ENCODE results near the gene OTOA.
"Not testable (repeated sequence)": the region's sequence is repeated elsewhere in the genome, so short reads cannot be mapped to it uniquely, and the experiment has no call there.

Gene OTOA

DNA sequence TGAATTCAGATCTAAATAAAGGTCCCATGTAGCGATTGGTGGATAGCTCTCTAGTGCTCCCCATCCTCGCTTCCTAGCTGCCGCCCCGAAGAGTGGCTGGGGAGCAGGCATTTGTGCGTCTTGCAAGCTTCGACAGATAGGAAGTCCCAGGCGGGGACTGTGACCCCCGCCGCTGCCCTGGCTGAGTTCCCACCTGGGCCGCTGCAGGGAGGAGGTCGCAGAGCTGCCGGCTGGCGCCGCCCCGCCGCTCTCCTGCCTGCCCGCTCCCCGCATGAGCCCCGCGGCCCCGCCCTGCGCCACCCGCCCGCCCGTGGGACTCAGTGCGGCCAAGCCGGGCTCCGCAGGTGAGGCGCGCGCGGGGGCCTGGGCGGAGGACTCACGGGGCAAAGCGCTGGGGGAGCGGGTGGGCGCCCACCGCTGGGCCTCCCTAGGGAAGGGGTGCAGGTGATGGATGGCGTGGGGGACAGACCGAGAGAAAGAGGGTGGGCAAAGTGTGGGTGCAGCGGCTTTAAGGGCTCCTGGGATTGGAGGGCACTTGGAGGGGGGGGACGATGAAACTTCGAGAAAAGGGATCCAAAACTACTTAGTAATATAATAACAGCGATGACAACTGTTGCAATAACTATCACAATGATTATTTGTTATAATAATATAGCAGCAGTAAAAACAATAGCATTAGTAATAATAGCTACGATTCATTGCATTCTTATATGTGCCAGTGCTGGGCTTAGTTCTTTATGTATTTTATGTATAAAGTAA, at the start of gene OTOA:
OTOA (plus strand) TSS at position 80 of the 759 bp plus-strand sequence. CDS start 14,547 bp downstream, outside the sequence.
- DNase-seq = peak; percentile 50

- peak; percentile 44 for DNase-seq
Measured at GRCh38 chr16:21614896-21615295, 48.9 kb upstream of the OTOA start.

- peak; percentile 59 for DNase-seq
Measured at GRCh38 chr16:21617607-21618006, 46.2 kb upstream of the OTOA start.

- no peak for DNase-seq
Measured at GRCh38 chr16:21618281-21618680, 45.5 kb upstream of the OTOA start.

DNA sequence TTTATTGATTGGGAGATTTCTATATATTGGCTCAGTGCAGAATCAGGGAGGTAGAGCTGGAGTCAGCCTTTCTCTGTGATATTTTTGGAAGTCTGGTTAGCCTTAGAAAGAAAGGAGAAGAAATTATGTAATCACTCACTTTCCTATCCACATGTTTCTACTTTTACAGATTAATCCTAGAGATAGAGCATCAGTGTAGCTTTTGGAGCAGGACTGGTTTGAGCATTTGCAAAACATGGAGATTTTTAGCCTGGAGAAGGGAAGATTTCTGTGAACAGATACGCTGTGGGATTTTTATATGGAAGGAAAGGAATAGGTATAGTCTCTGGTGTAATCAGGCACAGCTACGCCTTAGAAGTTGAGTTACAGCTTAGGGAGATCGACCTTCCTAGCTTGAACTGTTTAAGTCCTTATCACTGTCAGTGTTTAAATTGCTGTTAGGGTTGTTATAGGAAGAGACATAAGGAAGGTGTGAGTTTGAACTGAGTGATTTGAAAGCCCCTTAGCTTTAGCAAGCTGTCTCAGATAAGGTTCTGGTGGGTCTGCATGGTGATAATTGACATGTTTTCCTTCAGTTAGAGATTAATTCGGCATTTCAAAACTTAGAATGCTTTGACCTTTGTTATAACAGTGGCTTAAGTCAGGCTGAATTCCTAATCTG, 43.9 kb upstream of the OTOA start:
- no peak for DNase-seq

DNA sequence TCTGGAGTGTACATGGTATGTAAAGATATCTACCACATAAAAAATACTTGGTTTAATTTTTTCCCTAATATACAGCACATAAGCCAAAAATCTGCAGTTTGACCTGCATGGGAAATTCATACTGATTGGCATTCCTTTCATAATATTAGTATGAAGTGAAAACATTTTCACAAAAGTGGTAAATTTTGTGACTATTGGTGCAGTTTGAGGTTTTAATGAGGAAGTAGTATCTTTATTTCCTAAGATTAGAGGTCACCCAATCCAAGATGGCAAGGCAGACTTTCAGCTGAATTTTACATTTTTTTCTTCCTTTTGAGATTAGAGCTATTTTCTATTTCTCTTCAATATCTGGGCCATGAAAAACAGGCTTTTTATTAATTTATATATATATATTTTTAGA, 43.2 kb upstream of the OTOA start:
- DNase-seq = no peak

DNA sequence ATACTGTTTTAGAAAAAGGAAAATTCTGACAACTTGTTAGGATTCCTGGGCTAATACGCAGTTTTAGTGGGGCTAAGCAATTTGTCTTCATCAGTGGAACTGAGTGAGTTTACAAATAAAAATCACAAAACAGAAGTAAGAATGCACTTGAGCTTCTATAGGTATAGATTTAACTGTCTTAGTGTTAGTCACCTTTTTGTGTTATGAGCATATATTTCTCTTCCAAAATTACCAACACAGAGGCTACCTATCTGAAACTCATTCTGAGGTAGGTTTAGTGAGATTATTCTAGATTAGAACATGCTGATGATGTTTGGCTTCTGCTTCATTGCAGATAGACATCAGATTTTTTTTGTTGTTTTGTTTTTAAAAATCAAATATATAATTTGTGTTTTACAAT, 41.2 kb upstream of the OTOA start:
- DNase-seq = no peak

DNA sequence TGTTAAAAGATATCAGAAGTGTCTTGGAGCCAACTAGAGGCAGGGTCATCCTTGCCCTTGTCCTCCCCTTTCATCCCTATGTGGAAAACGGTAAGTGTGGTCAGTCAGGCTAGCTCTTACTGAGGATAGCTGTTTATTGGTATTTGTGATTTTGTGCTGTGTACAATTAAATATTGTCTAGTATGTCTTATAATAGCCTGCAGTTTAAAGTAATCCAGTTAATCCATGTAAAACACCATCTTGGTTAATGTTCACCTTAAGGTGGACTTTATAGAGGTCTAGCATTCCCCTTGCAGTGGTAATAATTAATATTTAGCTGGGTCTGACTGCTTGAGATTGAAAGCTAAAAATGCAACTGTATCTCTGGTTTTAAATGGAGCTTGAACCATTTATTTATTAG, 38.7 kb upstream of the OTOA start:
- no peak for DNase-seq

DNA sequence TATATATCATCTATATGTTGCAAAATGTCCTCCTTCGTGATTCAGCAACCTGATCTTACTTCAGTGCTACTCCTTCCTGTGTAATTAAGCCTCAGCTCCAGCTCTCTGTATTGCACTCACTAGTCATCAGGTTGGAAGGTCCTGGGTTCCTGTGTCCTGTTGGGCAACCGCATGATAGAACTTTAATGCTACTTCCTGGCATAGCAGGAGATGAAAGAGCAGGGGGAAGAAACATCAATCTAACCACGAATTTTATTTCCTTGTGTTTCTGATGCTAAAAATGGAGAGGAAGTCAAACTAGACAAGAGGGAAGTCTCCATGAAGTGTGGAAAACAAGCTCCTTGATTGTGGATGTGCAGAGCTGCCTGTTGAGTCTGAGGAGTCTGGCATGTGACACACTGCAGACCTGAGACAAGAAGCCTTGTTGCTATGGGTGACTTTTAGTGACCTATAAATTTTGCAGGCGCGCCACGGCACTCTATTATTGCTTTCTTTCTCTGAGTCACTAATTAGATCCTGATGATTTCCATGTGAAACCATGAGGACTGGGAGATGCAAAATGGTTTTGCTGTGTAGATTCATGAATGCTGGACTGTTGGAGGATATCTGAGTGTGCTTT, 37.0 kb upstream of the OTOA start:
- DNase-seq = peak; percentile 74

GRCh38 chr16:21628121-21628726, 35.5 kb upstream of the OTOA start:
- DNase-seq = no peak

GRCh38 chr16:21628772-21629171, 35.0 kb upstream of the OTOA start:
- DNase-seq = no peak

- DNase-seq = not testable (repeated sequence)
Measured at GRCh38 chr16:21629616-21630539, 33.9 kb upstream of the OTOA start.

GRCh38 chr16:21630866-21631265, 32.9 kb upstream of the OTOA start:
- not testable (repeated sequence) for DNase-seq

DNA sequence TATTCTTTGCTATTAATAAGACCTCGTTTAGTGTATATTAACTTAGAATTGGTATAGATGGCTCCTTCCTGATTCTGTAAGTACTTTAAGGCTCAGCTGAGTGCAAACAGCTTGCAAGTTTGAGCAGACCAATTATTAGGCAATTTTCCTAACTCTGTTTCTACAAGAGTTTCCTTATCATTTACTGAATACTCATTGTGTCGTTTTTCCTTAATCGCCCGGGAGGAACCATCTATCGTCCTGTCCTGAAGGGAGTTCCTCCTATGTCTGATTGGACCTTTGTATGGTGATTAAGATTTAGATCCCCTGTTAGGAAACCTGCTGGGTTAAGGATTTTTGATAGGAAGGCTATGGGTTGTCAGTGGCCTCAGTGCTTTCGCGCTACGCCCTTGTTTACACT, 32.4 kb upstream of the OTOA start:
- not testable (repeated sequence) for DNase-seq

- not testable (repeated sequence) for DNase-seq
Measured at GRCh38 chr16:21631951-21632575, 31.7 kb upstream of the OTOA start.

- no peak for DNase-seq
Measured at GRCh38 chr16:21634216-21634615, 29.6 kb upstream of the OTOA start.

DNA sequence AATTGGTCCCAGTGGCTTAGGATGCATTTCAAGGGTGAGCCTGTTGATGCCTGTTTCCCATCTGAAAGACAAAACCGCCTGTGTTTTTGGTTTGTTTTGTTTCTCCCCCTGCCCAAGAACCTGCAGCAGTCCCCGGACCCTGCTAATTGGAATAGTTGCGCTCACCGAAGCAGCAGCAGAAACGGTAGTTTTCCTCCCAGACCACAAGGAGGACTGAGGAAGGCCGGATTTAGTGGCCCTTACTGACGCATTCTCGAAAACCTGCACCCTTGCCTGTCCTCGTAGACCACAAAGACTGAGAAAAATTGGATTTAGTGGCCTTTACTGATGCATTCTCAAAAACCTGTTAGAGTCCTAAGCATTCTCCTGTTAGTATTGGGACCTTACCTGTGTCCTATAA, 28.1 kb upstream of the OTOA start:
- not testable (repeated sequence) for DNase-seq

- no peak for DNase-seq
Measured at GRCh38 chr16:21637032-21637968, 26.5 kb upstream of the OTOA start.

DNA sequence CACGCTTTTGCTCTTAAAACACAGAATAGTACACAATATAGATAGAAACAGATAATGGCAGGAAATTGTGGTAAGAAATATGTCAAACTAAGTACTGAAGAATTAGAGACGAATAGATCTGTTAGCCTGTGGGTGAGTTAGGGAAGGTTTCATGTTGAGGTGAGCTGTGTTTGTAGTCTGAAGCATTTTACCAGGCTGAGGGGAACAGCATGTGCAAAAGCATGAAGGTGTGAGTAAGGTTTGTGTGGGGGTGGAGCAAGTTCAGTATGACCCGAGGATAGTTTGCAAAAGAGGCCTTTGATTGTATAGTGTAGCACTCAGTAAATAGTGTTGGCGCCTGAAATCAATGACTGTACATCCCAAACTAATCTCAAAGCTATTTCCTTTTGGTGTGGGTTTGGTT, 25.2 kb upstream of the OTOA start:
- no peak for DNase-seq

DNA sequence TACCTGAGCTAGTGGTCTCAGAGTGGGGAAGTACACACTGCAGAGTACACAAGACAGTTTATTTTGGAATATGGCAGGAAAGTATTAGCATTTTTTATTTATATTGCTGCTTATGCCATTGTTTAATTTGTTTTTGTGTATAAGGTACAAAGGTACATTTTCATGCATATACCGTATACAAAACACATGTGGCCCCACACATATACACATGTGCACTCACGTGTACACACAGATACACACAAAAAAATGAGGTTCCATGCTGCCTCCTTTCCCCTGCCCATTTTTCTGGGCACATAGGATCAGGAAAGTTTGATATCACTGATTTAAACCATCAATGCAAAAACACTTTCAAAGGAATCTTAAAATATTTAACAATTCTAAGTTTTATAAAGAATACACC, 24.3 kb upstream of the OTOA start:
- no peak for DNase-seq

DNA sequence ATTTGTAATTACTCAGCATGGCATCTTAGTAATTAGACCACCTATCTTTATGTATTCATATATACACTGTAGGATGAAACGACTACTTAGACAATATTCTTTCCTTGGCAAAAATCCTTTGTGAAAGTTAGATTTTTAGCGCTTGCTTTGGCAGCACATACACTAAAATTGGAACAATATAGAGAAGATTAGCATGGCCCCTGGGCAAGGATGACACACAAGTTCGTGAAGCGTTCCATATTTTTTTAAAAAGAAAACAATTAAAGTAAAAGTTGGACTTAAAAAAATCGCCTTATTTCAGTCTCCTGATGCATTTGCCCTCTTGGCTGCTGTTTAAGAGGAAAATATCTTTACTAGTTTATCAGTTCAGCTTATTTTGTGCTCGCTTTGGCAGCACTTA, 21.9 kb upstream of the OTOA start:
- no peak for DNase-seq

All from hematopoietic multipotent progenitor cell treated with erythropoietin and hydrocortisone succinate and interleukin-3 and kit ligand, for 4 days (in vitro differentiated cells).